ENCODE measurements around the gene MYO10. TPM values are rescaled to one million over a fixed set of nuclear protein-coding genes. Genes with fewer than 3 reads are reported as not detected.
"Not testable (repeated sequence)": the region's sequence is repeated elsewhere in the genome, so short reads cannot be mapped to it uniquely, and the experiment has no call there.

Gene MYO10
- total RNA-seq = not detected
- polyA plus RNA-seq (2013, experiment 1 of 2) = 0.05 TPM
- 0.59 TPM for polyA plus RNA-seq (2013, experiment 2 of 2)
- total RNA-seq = 0 to 2.3 (median 0.26) reads per million in 172 experiments

GRCh38 chr5:16936150-16936988, at the start of gene MYO10:
MYO10 (minus strand) TSS chr5:16936288; CDS start chr5:16935808, 480 bp downstream.
- Mint-ChIP-seq H3K36me3 (ENCODE audit: low read depth) (no peaks in the 10 kb centered on the region), H3K4me3 (peak within 1 kb of the TSS; percentile 76), H3K4me1 (ENCODE audit: low read depth) (peaks cover 31% of the 10 kb centered on the region), H3K27me3 (peaks cover 77% of the 10 kb centered on the region), H3K27ac (no peak within 1 kb of the TSS), H3K9me3 (no peaks in the 10 kb centered on the region)
- POLR2A ChIA-PET = no interaction called here
- no peak within 1 kb of the TSS for H3K27ac ChIP-seq (ENCODE audit: low read depth in 1 of 2, low read length in 2 of 2)
- intact Hi-C loops (cut with DNase I, micrococcal nuclease) = no loop called here
- H3K4me3 ChIP-seq (ENCODE audit: low read length) = peak within 1 kb of the TSS; percentile 42
- no peaks in the 10 kb centered on the region for H3K36me3 ChIP-seq (ENCODE audit: insufficient read depth, low read length)
- CTCF ChIA-PET = no interaction called here
- peaks cover 36 to 63% of the 10 kb centered on the region in 2 experiments for H3K27me3 ChIP-seq (ENCODE audit: control insufficient read depth in 1 of 2, insufficient read depth in 2 of 2, low read length in 2 of 2)
- peak; percentile 77 for ATAC-seq (ENCODE audit: poor library complexity)
- peaks cover 19% of the 10 kb centered on the region for H3K4me1 ChIP-seq (ENCODE audit: insufficient read depth, low read length)
- peaks cover 0 to 18% of the 10 kb centered on the region in 2 experiments for H3K9me3 ChIP-seq (ENCODE audit: control insufficient read depth in 1 of 2, insufficient read depth in 1 of 2, low read length in 2 of 2)
- peak in 11 of 14 experiments; percentile 6 to 68 (median 30) for DNase-seq
- TF ChIP-seq, protein P1, sequence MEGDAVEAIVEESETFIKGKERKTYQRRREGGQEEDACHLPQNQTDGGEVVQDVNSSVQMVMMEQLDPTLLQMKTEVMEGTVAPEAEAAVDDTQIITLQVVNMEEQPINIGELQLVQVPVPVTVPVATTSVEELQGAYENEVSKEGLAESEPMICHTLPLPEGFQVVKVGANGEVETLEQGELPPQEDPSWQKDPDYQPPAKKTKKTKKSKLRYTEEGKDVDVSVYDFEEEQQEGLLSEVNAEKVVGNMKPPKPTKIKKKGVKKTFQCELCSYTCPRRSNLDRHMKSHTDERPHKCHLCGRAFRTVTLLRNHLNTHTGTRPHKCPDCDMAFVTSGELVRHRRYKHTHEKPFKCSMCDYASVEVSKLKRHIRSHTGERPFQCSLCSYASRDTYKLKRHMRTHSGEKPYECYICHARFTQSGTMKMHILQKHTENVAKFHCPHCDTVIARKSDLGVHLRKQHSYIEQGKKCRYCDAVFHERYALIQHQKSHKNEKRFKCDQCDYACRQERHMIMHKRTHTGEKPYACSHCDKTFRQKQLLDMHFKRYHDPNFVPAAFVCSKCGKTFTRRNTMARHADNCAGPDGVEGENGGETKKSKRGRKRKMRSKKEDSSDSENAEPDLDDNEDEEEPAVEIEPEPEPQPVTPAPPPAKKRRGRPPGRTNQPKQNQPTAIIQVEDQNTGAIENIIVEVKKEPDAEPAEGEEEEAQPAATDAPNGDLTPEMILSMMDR (IDR thresholded peaks at IDR 0.05) = no peak

DNA sequence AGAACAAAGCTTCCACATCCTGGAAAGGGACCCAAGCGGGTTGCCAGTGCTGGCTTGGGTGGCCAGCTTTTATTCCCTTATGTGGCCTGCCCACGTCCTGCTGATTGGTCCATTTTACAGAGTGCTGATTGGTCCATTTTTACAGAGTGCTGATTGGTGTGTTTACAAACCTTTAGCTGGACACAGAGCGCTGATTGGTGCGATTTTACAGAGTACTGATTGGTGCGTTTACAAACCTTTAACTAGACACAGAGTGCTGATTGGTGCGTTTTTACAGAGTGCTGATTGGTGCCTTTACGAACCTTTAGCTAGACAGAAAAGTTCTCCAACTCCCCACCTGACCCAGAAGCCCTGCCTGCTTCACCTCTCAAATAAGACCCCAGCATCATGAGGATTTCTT, 49.2 kb upstream of the MYO10 start:
- H3K4me3 ChIP-seq (ENCODE audit: low read length); H3K9me3 Mint-ChIP-seq; H3K27ac Mint-ChIP-seq; intact Hi-C loops (cut with DNase I, micrococcal nuclease); H3K4me1 ChIP-seq (ENCODE audit: insufficient read depth, low read length); H3K4me1 Mint-ChIP-seq (ENCODE audit: low read depth); H3K9me3 ChIP-seq (ENCODE audit: control insufficient read depth in 1 of 2, insufficient read depth in 1 of 2, low read length in 2 of 2); H3K4me3 Mint-ChIP-seq; POLR2A ChIA-PET; H3K27me3 Mint-ChIP-seq; CTCF ChIA-PET; ATAC-seq (ENCODE audit: poor library complexity); H3K36me3 Mint-ChIP-seq (ENCODE audit: low read depth); H3K27ac ChIP-seq (ENCODE audit: low read depth in 1 of 2, low read length in 2 of 2); DNase-seq; H3K36me3 ChIP-seq (ENCODE audit: insufficient read depth, low read length); H3K27me3 ChIP-seq (ENCODE audit: control insufficient read depth in 1 of 2, insufficient read depth in 2 of 2, low read length in 2 of 2): not testable (repeated sequence)

- no peak overlapping the region for H3K4me3 Mint-ChIP-seq
- intact Hi-C loops (cut with DNase I, micrococcal nuclease) = no loop called here
- H3K36me3 Mint-ChIP-seq (ENCODE audit: low read depth) = no peaks in the 10 kb centered on the region
- no peaks in the 10 kb centered on the region for H3K9me3 Mint-ChIP-seq
- no peak overlapping the region for H3K4me3 ChIP-seq (ENCODE audit: low read length)
- no peaks in the 10 kb centered on the region for H3K36me3 ChIP-seq (ENCODE audit: insufficient read depth, low read length)
- no peak for ATAC-seq (ENCODE audit: poor library complexity)
- no peak for DNase-seq
- TF ChIP-seq, protein P1 (IDR thresholded peaks at IDR 0.05) = no peak
- no peaks in the 10 kb centered on the region for H3K4me1 Mint-ChIP-seq (ENCODE audit: low read depth)
- no peaks in the 10 kb centered on the region for H3K4me1 ChIP-seq (ENCODE audit: insufficient read depth, low read length)
- no peak overlapping the region for H3K27ac Mint-ChIP-seq
- H3K27me3 Mint-ChIP-seq = no peaks in the 10 kb centered on the region
- no peaks in the 10 kb centered on the region for H3K27me3 ChIP-seq (ENCODE audit: control insufficient read depth in 1 of 2, insufficient read depth in 2 of 2, low read length in 2 of 2)
- H3K27ac ChIP-seq (ENCODE audit: low read depth in 1 of 2, low read length in 2 of 2) = no peak overlapping the region
- ChIA-PET CTCF (no interaction called here), POLR2A (no interaction called here)
- peaks cover 0 to 4% of the 10 kb centered on the region in 2 experiments for H3K9me3 ChIP-seq (ENCODE audit: control insufficient read depth in 1 of 2, insufficient read depth in 1 of 2, low read length in 2 of 2)
Measured at GRCh38 chr5:16983972-16984371, 47.9 kb upstream of the MYO10 start.

Data from CD4-positive, alpha-beta T cell (primary cell).